Measurements from ENCODE around the gene SETD2. TPM values are rescaled to one million over a fixed set of nuclear protein-coding genes. Genes with fewer than 3 reads are reported as not detected.

Gene SETD2
- polyA plus RNA-seq, 1 donor from 2014 or later = 32.6 TPM

Other genes starting within 250 kb of the SETD2 start
- gene CCDC12, start 187.4 kb downstream of the SETD2 start, polyA plus RNA-seq = 151 TPM
- 6.7 TPM for gene NBEAL2, start 184.4 kb downstream of the SETD2 start, polyA plus RNA-seq
- 4.7 TPM for gene KIF9, start 118.7 kb upstream of the SETD2 start, polyA plus RNA-seq
- gene KLHL18, start 118.8 kb upstream of the SETD2 start, polyA plus RNA-seq = 17.4 TPM
- 5.0 TPM for gene PTPN23, start 216.9 kb upstream of the SETD2 start, polyA plus RNA-seq

Measured in IgD-negative memory B cell (primary cell).